GM19240 (cell line): ENCODE results near the gene CREBBP.

Experiments
- DNase-seq: peaks from one replicate; pipeline ENCODE4 v3.0.0; 2011; ENCODE audit warnings: low spot score; ENCODE audit not compliant: insufficient read length

The CREBBP gene

GRCh38 chr16:3879887-3880564 lies 487 bp downstream of the CREBBP start:
- DNase-seq, result peak; percentile 52

- no peak for DNase-seq
These were observed 1.1 kb downstream of the CREBBP start for GRCh38 chr16:3879258-3879886.

GRCh38 chr16:3878610-3879009 lies 1.9 kb downstream of the CREBBP start:
- DNase-seq, result no peak

GRCh38 chr16:3876695-3877094 lies 3.8 kb downstream of the CREBBP start:
- no peak for DNase-seq

GRCh38 chr16:3876160-3876559 lies 4.4 kb downstream of the CREBBP start:
- no peak for DNase-seq

- DNase-seq, result no peak
These were observed 5.5 kb downstream of the CREBBP start for GRCh38 chr16:3874794-3875692.

GRCh38 chr16:3874242-3874641 lies 6.3 kb downstream of the CREBBP start:
- no peak for DNase-seq

GRCh38 chr16:3873482-3874173 lies 6.9 kb downstream of the CREBBP start:
- DNase-seq, result no peak

GRCh38 chr16:3872216-3872895 lies 8.2 kb downstream of the CREBBP start:
- no peak for DNase-seq

GRCh38 chr16:3868967-3869366 lies 11.5 kb downstream of the CREBBP start:
- no peak for DNase-seq

GRCh38 chr16:3868556-3868955 lies 12.0 kb downstream of the CREBBP start:
- no peak for DNase-seq

GRCh38 chr16:3866703-3867431 lies 13.6 kb downstream of the CREBBP start:
- no peak for DNase-seq

- no peak for DNase-seq
These were observed 15.3 kb downstream of the CREBBP start for GRCh38 chr16:3865241-3865640.

GRCh38 chr16:3864562-3864961 lies 16.0 kb downstream of the CREBBP start:
- no peak for DNase-seq

GRCh38 chr16:3863587-3863986 lies 16.9 kb downstream of the CREBBP start:
- no peak for DNase-seq

GRCh38 chr16:3861808-3862451 lies 18.6 kb downstream of the CREBBP start:
- no peak for DNase-seq

- no peak for DNase-seq
These were observed 20.6 kb downstream of the CREBBP start for GRCh38 chr16:3859889-3860288.

GRCh38 chr16:3858801-3859200 lies 21.7 kb downstream of the CREBBP start:
- no peak for DNase-seq

GRCh38 chr16:3857189-3858043 lies 23.1 kb downstream of the CREBBP start:
- DNase-seq, result no peak
